Osteocyte (in vitro differentiated cells): ENCODE measurements around the gene DDX52. TPM values are rescaled to one million over a fixed set of nuclear protein-coding genes. Genes with fewer than 3 reads are reported as not detected.

ENCODE experiments used
- DNase-seq: peaks from one replicate; pipeline ENCODE4 v3.0.0; 2021; ENCODE audit warnings: mixed read lengths; ENCODE audit not compliant: unreplicated experiment; ENCODE audit errors: extremely low spot score
- H3K27ac Mint-ChIP-seq: one replicate; pipeline ENCODE4 v1.8.0; 2021; ENCODE audit warnings: mild to moderate bottlenecking, mixed read lengths; ENCODE audit not compliant: unreplicated experiment
- H3K27me3 Mint-ChIP-seq: one replicate; pipeline ENCODE4 v1.8.0; 2021; ENCODE audit warnings: mixed read lengths; ENCODE audit not compliant: unreplicated experiment
- H3K36me3 Mint-ChIP-seq: one replicate; pipeline ENCODE4 v1.8.0; 2021; ENCODE audit warnings: mixed read lengths; ENCODE audit not compliant: unreplicated experiment
- H3K4me1 Mint-ChIP-seq: one replicate; pipeline ENCODE4 v1.8.0; 2021; ENCODE audit warnings: mixed read lengths; ENCODE audit not compliant: unreplicated experiment
- H3K4me3 Mint-ChIP-seq: one replicate; pipeline ENCODE4 v1.8.0; 2021; ENCODE audit warnings: mild to moderate bottlenecking, moderate library complexity, mixed read lengths; ENCODE audit not compliant: unreplicated experiment
- H3K9me3 Mint-ChIP-seq: one replicate; pipeline ENCODE4 v1.8.0; 2021; ENCODE audit warnings: mixed read lengths; ENCODE audit not compliant: unreplicated experiment
- CTCF ChIP-seq: fragments of 200-600 bp; sonication (generic); IDR thresholded peaks from 2 replicates; pipeline ENCODE4 v1.5.0; 2021; ENCODE audit warnings: antibody characterized with exemption, mild to moderate bottlenecking, moderate library complexity
- total RNA-seq: library from RNA; stranded (reverse); gene quantifications from 2 replicates; pipeline ENCODE4 v1.2.1, GENCODE V29; 2021

Gene DDX52
- total RNA-seq, 1 donor from 2014 or later = 46.4 TPM

GRCh38 chr17:37608351-37609169 lies 34.7 kb downstream of the DDX52 start:
- Mint-ChIP-seq H3K36me3 (peaks cover 16% of the 10 kb centered on the region), H3K4me1 (peaks cover 50% of the 10 kb centered on the region), H3K9me3 (no peaks in the 10 kb centered on the region), H3K27me3 (no peaks in the 10 kb centered on the region), H3K27ac (peak overlapping the region; percentile 90), H3K4me3 (peak overlapping the region; percentile 86)
- DNase-seq = no peak
- no peak for TF ChIP-seq CTCF

GRCh38 chr17:37607637-37608331 lies 35.5 kb downstream of the DDX52 start:
- H3K36me3 Mint-ChIP-seq = peaks cover 14% of the 10 kb centered on the region
- peak overlapping the region; percentile 90 for H3K27ac Mint-ChIP-seq
- DNase-seq = no peak
- H3K9me3 Mint-ChIP-seq = no peaks in the 10 kb centered on the region
- H3K4me3 Mint-ChIP-seq = peak overlapping the region; percentile 86
- H3K4me1 Mint-ChIP-seq = peaks cover 53% of the 10 kb centered on the region
- no peak for TF ChIP-seq CTCF
- no peaks in the 10 kb centered on the region for H3K27me3 Mint-ChIP-seq

- Mint-ChIP-seq H3K9me3 (no peaks in the 10 kb centered on the region), H3K36me3 (peaks cover 11% of the 10 kb centered on the region), H3K27me3 (no peaks in the 10 kb centered on the region), H3K4me1 (peaks cover 56% of the 10 kb centered on the region), H3K4me3 (peak overlapping the region; percentile 43), H3K27ac (peak overlapping the region; percentile 71)
- no peak for TF ChIP-seq CTCF
- DNase-seq = no peak
Measured at GRCh38 chr17:37605813-37606505, 37.3 kb downstream of the DDX52 start.

GRCh38 chr17:37605081-37605480 lies 38.2 kb downstream of the DDX52 start:
- H3K27ac Mint-ChIP-seq = peak overlapping the region; percentile 74
- no peaks in the 10 kb centered on the region for H3K9me3 Mint-ChIP-seq
- peaks cover 56% of the 10 kb centered on the region for H3K4me1 Mint-ChIP-seq
- H3K27me3 Mint-ChIP-seq = no peaks in the 10 kb centered on the region
- TF ChIP-seq CTCF = no peak
- no peak for DNase-seq
- no peak overlapping the region for H3K4me3 Mint-ChIP-seq
- H3K36me3 Mint-ChIP-seq = peaks cover 10% of the 10 kb centered on the region
